ENCODE data around the gene ATP8A2. TPM values are rescaled to one million over a fixed set of nuclear protein-coding genes. Genes with fewer than 3 reads are reported as not detected.

ATP8A2 gene
- total and polyA plus RNA-seq, 9 of the 15 experiments (the other 6 are each of a cell fraction or from before 2014, with no cell fraction given), result under 0.01 to 0.33 (median 0.06) TPM; not detected in 4

DNA sequence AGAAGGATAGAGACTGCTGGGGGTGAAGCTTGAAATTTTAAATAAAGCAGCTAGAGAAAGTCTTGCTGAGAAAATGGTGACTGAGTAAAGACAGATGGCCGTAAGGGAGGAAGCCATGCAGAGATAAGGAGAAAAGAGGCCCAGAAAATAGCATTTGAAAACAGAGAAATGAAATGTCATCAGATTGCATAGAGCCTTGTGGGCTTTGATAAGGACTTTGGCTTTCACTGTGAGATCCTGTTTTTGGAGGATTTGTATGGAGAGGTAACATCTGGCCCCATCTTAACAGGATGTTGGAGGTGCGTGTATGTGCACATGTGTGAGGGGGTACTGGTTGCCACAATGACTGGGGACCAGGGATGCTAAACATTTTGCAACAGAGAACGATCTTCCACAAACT lies 19.5 kb upstream of the ATP8A2 start (continued):
- TF ChIP-seq HINFP (tag; conservative IDR thresholded peaks at IDR 0.05; ENCODE audit: low read depth) (no peak), FOXK2 (conservative IDR thresholded peaks at IDR 0.05 in 1 of 2, IDR thresholded peaks at IDR 0.05 in 1 of 2; ENCODE audit: low read depth in 2 of 2) (peak; percentile 43 to 50; a peak in 2 of 4 replicates), NEUROD1 (IDR thresholded peaks at IDR 0.05; ENCODE audit: borderline replicate concordance, low read depth, low read length, partially characterized antibody) (no peak), CEBPB (tag; IDR thresholded peaks at IDR 0.05) (peak; percentile 32; the same call in 1 of the 2 replicates), HMBOX1 (IDR thresholded peaks at IDR 0.05) (peak; percentile 54; the same call in 1 of the 2 replicates), ZBTB1 (CRISPR knock-in tag; IDR thresholded peaks at IDR 0.05; ENCODE audit: borderline replicate concordance, low read depth) (no peak), GABPB1 (CRISPR knock-in tag; IDR thresholded peaks at IDR 0.05) (no peak), CCNT2 (IDR thresholded peaks at IDR 0.05; ENCODE audit: borderline replicate concordance, extremely low read depth, insufficient read length, low read depth, low read length) (peak; percentile 84), MAFG (tag; conservative IDR thresholded peaks at IDR 0.05) (peak; percentile 71), ZFP1 (CRISPR knock-in tag; IDR thresholded peaks at IDR 0.05) (no peak), DDX20 (tag; IDR thresholded peaks at IDR 0.05; ENCODE audit: low read depth) (no peak), RBFOX2 (IDR thresholded peaks at IDR 0.05; ENCODE audit: low read depth, low read length) (no peak), LEF1 (IDR thresholded peaks at IDR 0.05) (peak; percentile 97), HDAC3 (IDR thresholded peaks at IDR 0.05; ENCODE audit: borderline replicate concordance, partially characterized antibody) (peak; percentile 92), MAZ (CRISPR knock-in tag; conservative IDR thresholded peaks at IDR 0.05 in 1 of 2, IDR thresholded peaks at IDR 0.05 in 1 of 2) (peak in 1 of 2 experiments; percentile 17; a peak in 1 of 4 replicates), HNRNPL (IDR thresholded peaks at IDR 0.05; ENCODE audit: low read depth, low read length) (no peak), ZNF707 (CRISPR knock-in tag; conservative IDR thresholded peaks at IDR 0.05) (no peak), CBX3 (IDR thresholded peaks at IDR 0.05; ENCODE audit: borderline replicate concordance in 1 of 2, low read length in 2 of 2) (no peak), DNMT1 (IDR thresholded peaks at IDR 0.05) (no peak), EGR1 (conservative IDR thresholded peaks at IDR 0.05) (no peak), CREB3 (tag; conservative IDR thresholded peaks at IDR 0.05; ENCODE audit: low read depth) (peak; percentile 72; the same call in 1 of the 2 replicates), EWSR1 (IDR thresholded peaks at IDR 0.05; ENCODE audit: borderline replicate concordance, low read depth, partially characterized antibody) (no peak), LARP7 (IDR thresholded peaks at IDR 0.05) (no peak)
- TF ChIP-seq, protein P1, sequence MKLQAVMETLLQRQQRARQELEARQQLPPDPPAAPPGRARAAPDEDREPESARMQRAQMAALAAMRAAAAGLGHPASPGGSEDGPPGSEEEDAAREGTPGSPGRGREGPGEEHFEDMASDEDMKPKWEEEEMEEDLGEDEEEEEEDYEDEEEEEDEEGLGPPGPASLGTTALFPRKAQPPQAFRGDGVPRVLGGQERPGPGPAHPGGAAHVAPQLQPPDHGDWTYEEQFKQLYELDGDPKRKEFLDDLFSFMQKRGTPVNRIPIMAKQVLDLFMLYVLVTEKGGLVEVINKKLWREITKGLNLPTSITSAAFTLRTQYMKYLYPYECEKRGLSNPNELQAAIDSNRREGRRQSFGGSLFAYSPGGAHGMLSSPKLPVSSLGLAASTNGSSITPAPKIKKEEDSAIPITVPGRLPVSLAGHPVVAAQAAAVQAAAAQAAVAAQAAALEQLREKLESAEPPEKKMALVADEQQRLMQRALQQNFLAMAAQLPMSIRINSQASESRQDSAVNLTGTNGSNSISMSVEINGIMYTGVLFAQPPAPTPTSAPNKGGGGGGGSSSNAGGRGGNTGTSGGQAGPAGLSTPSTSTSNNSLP (IDR thresholded peaks at IDR 0.05; ENCODE audit: borderline replicate concordance, low read depth, low read length), result peak; percentile 47; the same call in 1 of the 2 replicates

All from K562 (cell line).